ENCODE data around the gene RNF26. TPM values are rescaled to one million over a fixed set of nuclear protein-coding genes. Genes with fewer than 3 reads are reported as not detected.
A peak's percentile ranks its signal among the peaks of the same experiment; 100 is the strongest.

The RNF26 gene
- total and polyA plus RNA-seq, 2 donors from 2014 or later, result 18.2 to 23.5 TPM

- H3K27me3 ChIP-seq (ENCODE audit: control insufficient read depth, insufficient read depth, low read length), result no peaks in the 10 kb centered on the region
- H3K9ac ChIP-seq (ENCODE audit: low read length in 3 of 3), result peak overlapping the region in 1 of 3 donors; percentile 78
- no peak for TF ChIP-seq CTCF (IDR thresholded peaks at IDR 0.05; ENCODE audit: borderline replicate concordance, extremely low read depth, insufficient read depth)
- H3K27ac ChIP-seq (ENCODE audit: low read depth in 2 of 2, low read length in 2 of 2), result peak overlapping the region; percentile 32 to 81
- no peaks in the 10 kb centered on the region for H3K9me3 ChIP-seq (ENCODE audit: control insufficient read depth in 2 of 3, insufficient read depth in 1 of 3, low read length in 3 of 3)
- intact Hi-C loops (cut with DNase I), result no loop called here
- H3K4me3 ChIP-seq (ENCODE audit: low read length in 3 of 3), result peak overlapping the region in 2 of 3 donors; percentile 51 to 53
- H3K36me3 ChIP-seq (ENCODE audit: control insufficient read depth in 2 of 3, insufficient read depth in 3 of 3, low read length in 3 of 3), result no peaks in the 10 kb centered on the region
- FAIRE-seq (no peak), DNase-seq (peak in 1 of 5 donors; percentile 76)
- peaks cover 0 to 60% (median 42%) of the 10 kb centered on the region in 3 donors for H3K4me1 ChIP-seq (ENCODE audit: control insufficient read depth in 2 of 3, insufficient read depth in 2 of 3, low read depth in 1 of 3, low read length in 3 of 3)
Observed at GRCh38 chr11:119373059-119373920, 39.0 kb downstream of the RNF26 start.

GRCh38 chr11:119373921-119374631 is 39.7 kb downstream of the RNF26 start:
- Histone ChIP-seq H3K27me3 (ENCODE audit: control insufficient read depth, insufficient read depth, low read length) (no peaks in the 10 kb centered on the region), H3K27ac (ENCODE audit: low read depth in 2 of 2, low read length in 2 of 2) (peak overlapping the region in 1 of 2 donors; percentile 52), H3K9ac (ENCODE audit: low read length in 3 of 3) (no peak overlapping the region), H3K9me3 (ENCODE audit: control insufficient read depth in 2 of 3, insufficient read depth in 1 of 3, low read length in 3 of 3) (no peaks in the 10 kb centered on the region), H3K4me1 (ENCODE audit: control insufficient read depth in 2 of 3, insufficient read depth in 2 of 3, low read depth in 1 of 3, low read length in 3 of 3) (peaks cover 0 to 53% (median 39%) of the 10 kb centered on the region in 3 donors), H3K4me3 (ENCODE audit: low read length in 3 of 3) (peak overlapping the region in 1 of 3 donors; percentile 13), H3K36me3 (ENCODE audit: control insufficient read depth in 2 of 3, insufficient read depth in 3 of 3, low read length in 3 of 3) (no peaks in the 10 kb centered on the region)
- intact Hi-C loops (cut with DNase I), result no loop called here
- peak; percentile 82 to 91 (median 90) for DNase-seq
- TF ChIP-seq CTCF (IDR thresholded peaks at IDR 0.05; ENCODE audit: borderline replicate concordance, extremely low read depth, insufficient read depth), result peak; percentile 87
- FAIRE-seq, result no peak

DNA sequence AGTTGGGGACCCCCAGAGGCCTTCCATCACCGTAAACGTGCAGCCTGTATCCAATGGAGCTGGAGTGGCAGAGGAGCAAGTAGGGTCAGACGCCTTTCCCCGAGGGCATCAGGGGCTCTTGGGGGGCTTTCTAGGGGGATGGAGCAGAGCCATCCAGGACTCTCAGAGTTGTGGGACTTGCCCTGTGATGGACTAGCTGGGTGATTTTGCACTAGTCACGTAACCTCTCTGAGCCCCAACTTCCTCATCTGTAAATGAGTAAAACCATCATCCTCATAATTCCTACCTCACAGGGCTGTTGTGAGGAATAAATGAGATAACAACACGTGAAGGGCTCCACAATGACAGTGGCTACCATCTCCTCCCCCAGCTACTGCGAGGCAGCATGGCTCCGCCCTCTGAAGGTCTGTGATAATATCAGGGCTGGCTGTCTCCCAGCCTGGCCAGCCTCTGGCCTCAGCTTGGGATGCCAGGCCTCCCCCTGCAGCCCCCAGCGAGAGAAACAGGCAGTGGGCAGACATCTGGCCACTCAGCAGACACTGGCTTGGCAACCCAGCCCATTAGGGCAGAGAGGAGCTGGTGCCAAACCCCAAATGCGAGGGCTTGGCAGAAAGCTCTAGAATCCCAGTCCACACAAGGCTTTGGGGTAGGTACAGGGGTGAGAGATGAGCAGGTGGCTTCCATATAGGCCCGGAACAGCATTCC is 40.5 kb downstream of the RNF26 start:
- DNase-seq (peak in 1 of 5 donors; percentile 65), FAIRE-seq (no peak)
- Histone ChIP-seq H3K9me3 (ENCODE audit: control insufficient read depth in 2 of 3, insufficient read depth in 1 of 3, low read length in 3 of 3) (no peaks in the 10 kb centered on the region), H3K4me1 (ENCODE audit: control insufficient read depth in 2 of 3, insufficient read depth in 2 of 3, low read depth in 1 of 3, low read length in 3 of 3) (peaks cover 0 to 48% (median 39%) of the 10 kb centered on the region in 3 donors), H3K9ac (ENCODE audit: low read length in 3 of 3) (peak overlapping the region in 1 of 3 donors; percentile 53), H3K27ac (ENCODE audit: low read depth in 2 of 2, low read length in 2 of 2) (peak overlapping the region; percentile 73 to 77), H3K27me3 (ENCODE audit: control insufficient read depth, insufficient read depth, low read length) (no peaks in the 10 kb centered on the region), H3K4me3 (ENCODE audit: low read length in 3 of 3) (peak overlapping the region in 1 of 3 donors; percentile 13), H3K36me3 (ENCODE audit: control insufficient read depth in 2 of 3, insufficient read depth in 3 of 3, low read length in 3 of 3) (no peaks in the 10 kb centered on the region)
- intact Hi-C loops (cut with DNase I), result no loop called here
- no peak for TF ChIP-seq CTCF (IDR thresholded peaks at IDR 0.05; ENCODE audit: borderline replicate concordance, extremely low read depth, insufficient read depth)
